Pancreas (tissue), 10 donors: ENCODE results near the gene GNG2. TPM values are rescaled to one million over a fixed set of nuclear protein-coding genes. Genes with fewer than 3 reads are reported as not detected.

Source experiments
- ATAC-seq, 4 donors: fragments of 200-7000 bp; cut with Tn5 transposase; one replicate each; pipeline versions ENCODE4 v1.8.0 to v1.9.1; 2020; ENCODE audit warnings: mild to moderate bottlenecking in 4 of 4, moderate library complexity in 4 of 4
- DNase-seq, 6 donors: peaks; one replicate each; pipeline ENCODE4 v3.0.0-alpha.2; 2020
- FAIRE-seq: peaks from 2 replicates; lab custom pipeline; 2012; peaks lifted over from hg19 to GRCh38; lab: Jason Lieb, UNC
- H3K27ac ChIP-seq, 4 donors: fragments of 200-600 bp; sonication (generic); 1 replicate in 3 of 4; 2 replicates in 1 of 4; pipeline versions ENCODE4 v1.5.0 to v1.8.0; 2020
- H3K27me3 ChIP-seq, 4 donors: fragments of 200-600 bp; one replicate each; pipeline ENCODE4 v1.8.0; 2021
- H3K36me3 ChIP-seq, 3 donors: fragments of 200-600 bp; sonication (generic) in 1 of 3; one replicate each; pipeline versions ENCODE4 v1.5.0 to v1.8.0; 2020 to 2021
- H3K4me1 ChIP-seq, 3 donors: fragments of 200-600 bp; one replicate each; pipeline ENCODE4 v1.8.0; 2021
- H3K4me3 ChIP-seq, 4 donors: fragments of 200-600 bp; sonication (generic) in 2 of 4; one replicate each; pipeline versions ENCODE4 v1.5.0 to v1.8.0; 2020 to 2021
- H3K9me3 ChIP-seq, 4 donors: fragments of 200-600 bp; one replicate each; pipeline ENCODE4 v1.8.0; 2021
- CTCF ChIP-seq, 4 donors: fragments of 200-600 bp; sonication (generic) in 3 of 4; IDR thresholded peaks; one replicate each; pipeline versions ENCODE4 v1.5.0 to v1.8.0; 2021; ENCODE audit warnings: antibody characterized with exemption in 4 of 4
- WGBS, 2 donors: extraction: QIAGEN DNeasy Blood & Tissue Kit; methylation state at CpG; one replicate each; pipeline ENCODE4 v1.1.7; 2013; 5-methylcytosine and 5-hydroxymethylcytosine counted together
- intact Hi-C, 3 donors: fragments of 100-400 bp; cut with DNase I; formaldehyde crosslinking; loops; one replicate each; pipeline versions ENCODE4 v1.11.1 to v1.14.2; 2022
- polyA plus RNA-seq, 2 donors: library from polyadenylated mRNA; stranded (reverse); fragments of 200-250 nt; gene quantifications; one replicate each; pipeline ENCODE4 v1.2.3, GENCODE V29; 2013
- total RNA-seq, 6 donors: library from RNA; stranded (reverse); fragmentation: NEBNext Ultra II Directional in 4 of 6; extraction: Animal tissue kit (Norgen Biotek cat#: 25700) in 4 of 6; gene quantifications; one replicate each; pipeline versions ENCODE4 v1.2.1 to v1.2.4, GENCODE V29; 2021 to 2023
- donor health status: healthy with polysubstance abuse.
- donor health status: DM: no; HTN: no; CAD: no; lungs with moderate emphysema.
- donor health status: DM: no; HTN: no; CAD: no.
- donor health status: control.
- donor health status: control.
- donor health status: Bipolar disorder and iron deficiency.
- donor health status: DM: yes; HTN: yes; CAD: no.
- donor health status: DM: no; HTN: no; CAD: no.
- donor health status: DM: no; HTN: no; CAD: no.
- donor health status: DM: yes; HTN: yes; CAD: no.

The GNG2 gene
- total and polyA plus RNA-seq, 8 donors = 1.7 to 23.0 (median 7.0) TPM

- intact Hi-C loops = no loop called here
- 42 to 50% methylated on average over 3 of the region's 3 CpGs for WGBS, 2 donors
These were observed 142.9 kb downstream of the GNG2 start for GRCh38 chr14:52003324-52003723.

GRCh38 chr14:52005625-52006024, 145.2 kb downstream of the GNG2 start:
- ATAC-seq = no peak
- Histone ChIP-seq H3K4me3 (no peak overlapping the region), H3K4me1 (peaks cover 4 to 13% (median 9%) of the 10 kb centered on the region in 3 donors), H3K36me3 (peaks cover 0 to 69% (median 21%) of the 10 kb centered on the region in 3 donors), H3K27me3 (no peaks in the 10 kb centered on the region), H3K27ac (no peak overlapping the region), H3K9me3 (no peaks in the 10 kb centered on the region)
- no peak for TF ChIP-seq CTCF (IDR thresholded peaks at IDR 0.05)
- no peak for FAIRE-seq
- WGBS, 2 donors = 39 to 46% methylated on average over 2 of the region's 2 CpGs
- intact Hi-C loops = no loop called here
- DNase-seq = no peak

More at GRCh38 chr14:52003324-52003723, 142.9 kb downstream of the GNG2 start:
- no peak for TF ChIP-seq CTCF (IDR thresholded peaks at IDR 0.05)
- H3K4me3 ChIP-seq = no peak overlapping the region
- DNase-seq (no peak), FAIRE-seq (peak; percentile 81), ATAC-seq (peak; percentile 41 to 91 (median 80))
- H3K27me3 ChIP-seq = no peaks in the 10 kb centered on the region
- no peaks in the 10 kb centered on the region for H3K9me3 ChIP-seq
- H3K36me3 ChIP-seq = peaks cover 0 to 47% (median 18%) of the 10 kb centered on the region in 3 donors
- peaks cover 4 to 16% (median 9%) of the 10 kb centered on the region in 3 donors for H3K4me1 ChIP-seq
- H3K27ac ChIP-seq = peak overlapping the region in 1 of 4 donors; percentile 27

GRCh38 chr14:52006361-52006760, 145.9 kb downstream of the GNG2 start:
- intact Hi-C loops = no loop called here
- peaks cover 0 to 73% (median 20%) of the 10 kb centered on the region in 3 donors for H3K36me3 ChIP-seq
- 95 to 97% methylated on average over 3 of the region's 3 CpGs for WGBS, 2 donors

GRCh38 chr14:52007211-52007610, 146.8 kb downstream of the GNG2 start:
- no peak for ATAC-seq
- Histone ChIP-seq H3K4me1 (peaks cover 4 to 13% (median 9%) of the 10 kb centered on the region in 3 donors), H3K27ac (no peak overlapping the region), H3K27me3 (no peaks in the 10 kb centered on the region), H3K36me3 (peaks cover 0 to 67% (median 13%) of the 10 kb centered on the region in 3 donors), H3K4me3 (no peak overlapping the region), H3K9me3 (no peaks in the 10 kb centered on the region)
- TF ChIP-seq CTCF (IDR thresholded peaks at IDR 0.05) = no peak
- 82 to 93% methylated on average over 1 of the region's 1 CpG for WGBS, 2 donors
- no peak for DNase-seq
- FAIRE-seq = no peak
- intact Hi-C loops = no loop called here

More at GRCh38 chr14:52006361-52006760, 145.9 kb downstream of the GNG2 start:
- Histone ChIP-seq H3K27ac (no peak overlapping the region), H3K9me3 (no peaks in the 10 kb centered on the region), H3K4me3 (no peak overlapping the region), H3K27me3 (no peaks in the 10 kb centered on the region), H3K4me1 (peaks cover 4 to 13% (median 9%) of the 10 kb centered on the region in 3 donors)
- TF ChIP-seq CTCF (IDR thresholded peaks at IDR 0.05) = no peak
- FAIRE-seq (no peak), DNase-seq (no peak), ATAC-seq (no peak)

- H3K36me3 ChIP-seq = peaks cover 0 to 62% (median 13%) of the 10 kb centered on the region in 3 donors
- H3K4me3 ChIP-seq = no peak overlapping the region
- DNase-seq (no peak), FAIRE-seq (no peak), ATAC-seq (no peak)
- H3K27me3 ChIP-seq = no peaks in the 10 kb centered on the region
- WGBS, 2 donors = 68 to 85% methylated on average over 1 of the region's 1 CpG
- TF ChIP-seq CTCF (IDR thresholded peaks at IDR 0.05) = no peak
- peaks cover 4 to 13% (median 9%) of the 10 kb centered on the region in 3 donors for H3K4me1 ChIP-seq
- no peak overlapping the region for H3K27ac ChIP-seq
- no peaks in the 10 kb centered on the region for H3K9me3 ChIP-seq
- intact Hi-C loops = no loop called here
These were observed 147.2 kb downstream of the GNG2 start for GRCh38 chr14:52007637-52008036.
